GM21367 (cell line): Measurements from ENCODE around the gene DUOXA2.

ENCODE experiments used
- ATAC-seq: cut with Tn5 transposase; IDR thresholded peaks from one replicate; pipeline ENCODE4 v1.9.1; 2021; ENCODE audit not compliant: unreplicated experiment

DUOXA2 gene

DNA sequence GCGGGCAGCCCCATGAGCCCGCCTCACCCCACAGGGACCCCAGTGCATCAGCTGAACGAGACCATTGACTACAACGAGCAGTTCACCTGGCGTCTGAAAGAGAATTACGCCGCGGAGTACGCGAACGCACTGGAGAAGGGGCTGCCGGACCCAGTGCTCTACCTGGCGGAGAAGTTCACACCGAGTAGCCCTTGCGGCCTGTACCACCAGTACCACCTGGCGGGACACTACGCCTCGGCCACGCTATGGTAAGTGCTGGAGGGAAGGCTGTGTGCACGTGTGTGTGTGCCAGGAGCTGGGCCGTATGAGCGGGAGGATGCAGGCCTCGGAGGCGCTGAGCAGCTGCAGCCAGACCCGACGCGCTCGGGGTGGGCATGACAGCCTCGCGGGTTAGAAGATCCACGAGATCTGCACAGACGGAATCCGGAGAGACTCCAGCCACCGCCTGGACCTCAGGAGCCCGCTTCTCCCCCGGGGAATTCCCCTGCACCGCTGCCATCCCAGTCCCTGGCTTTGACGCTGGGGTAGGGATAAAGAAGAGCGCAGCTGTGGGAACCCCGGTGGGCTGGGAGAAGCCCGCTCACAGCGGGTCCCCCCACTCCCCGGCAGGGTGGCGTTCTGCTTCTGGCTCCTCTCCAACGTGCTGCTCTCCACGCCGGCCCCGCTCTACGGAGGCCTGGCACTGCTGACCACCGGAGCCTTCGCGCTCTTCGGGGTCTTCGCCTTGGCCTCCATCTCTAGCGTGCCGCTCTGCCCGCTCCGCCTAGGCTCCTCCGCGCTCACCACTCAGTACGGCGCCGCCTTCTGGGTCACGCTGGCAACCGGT lies 2.6 kb downstream of the DUOXA2 start:
- ATAC-seq, result no peak

DNA sequence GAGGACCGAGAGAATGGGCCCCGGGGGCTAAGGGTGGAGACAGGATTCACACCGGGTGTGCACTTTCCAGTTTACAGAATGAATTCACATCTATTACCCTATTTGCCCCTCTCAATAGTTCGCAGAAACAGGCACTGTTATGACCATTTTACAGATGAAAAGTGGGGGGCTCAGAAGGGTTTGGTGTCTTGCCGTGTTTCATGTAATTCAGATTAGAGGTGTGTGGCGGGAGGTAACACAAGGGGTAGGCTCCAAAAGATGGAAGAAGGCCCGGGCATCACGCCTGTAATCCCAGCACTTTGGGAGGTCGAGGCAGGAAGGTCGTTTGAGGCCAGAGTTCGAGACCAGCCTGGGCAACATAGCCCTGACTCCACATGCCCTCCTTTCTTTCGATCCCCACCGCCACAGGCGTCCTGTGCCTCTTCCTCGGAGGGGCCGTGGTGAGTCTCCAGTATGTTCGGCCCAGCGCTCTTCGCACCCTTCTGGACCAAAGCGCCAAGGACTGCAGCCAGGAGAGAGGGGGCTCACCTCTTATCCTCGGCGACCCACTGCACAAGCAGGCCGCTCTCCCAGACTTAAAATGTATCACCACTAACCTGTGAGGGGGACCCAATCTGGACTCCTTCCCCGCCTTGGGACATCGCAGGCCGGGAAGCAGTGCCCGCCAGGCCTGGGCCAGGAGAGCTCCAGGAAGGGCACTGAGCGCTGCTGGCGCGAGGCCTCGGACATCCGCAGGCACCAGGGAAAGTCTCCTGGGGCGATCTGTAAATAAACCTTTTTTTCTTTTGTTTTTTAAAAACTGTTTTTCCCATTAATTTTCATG lies 3.4 kb downstream of the DUOXA2 start:
- ATAC-seq, result no peak

DNA sequence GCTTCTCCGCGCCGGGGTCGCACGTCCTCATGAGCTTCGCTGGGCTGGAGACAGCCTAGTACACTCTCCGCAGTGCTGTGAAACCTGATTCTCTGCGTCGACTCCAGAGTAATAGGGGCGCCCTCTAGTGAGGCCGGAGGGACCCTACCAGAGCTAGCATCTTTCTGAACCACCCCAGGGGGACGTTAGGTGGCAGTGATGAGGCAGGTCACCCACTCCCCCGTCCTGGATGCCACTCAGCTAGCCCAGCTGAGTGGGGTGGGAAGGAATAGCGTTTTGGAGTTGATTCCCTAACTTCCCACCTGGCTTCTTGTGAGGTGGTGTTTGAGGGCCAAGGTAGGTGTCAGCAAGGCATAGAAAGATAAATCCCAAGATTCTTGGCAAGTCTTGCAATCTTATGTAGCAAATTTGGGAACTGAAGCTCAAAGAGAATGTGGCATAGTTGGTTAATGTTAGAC lies 4.0 kb downstream of the DUOXA2 start:
- peak; percentile 87 for ATAC-seq

DNA sequence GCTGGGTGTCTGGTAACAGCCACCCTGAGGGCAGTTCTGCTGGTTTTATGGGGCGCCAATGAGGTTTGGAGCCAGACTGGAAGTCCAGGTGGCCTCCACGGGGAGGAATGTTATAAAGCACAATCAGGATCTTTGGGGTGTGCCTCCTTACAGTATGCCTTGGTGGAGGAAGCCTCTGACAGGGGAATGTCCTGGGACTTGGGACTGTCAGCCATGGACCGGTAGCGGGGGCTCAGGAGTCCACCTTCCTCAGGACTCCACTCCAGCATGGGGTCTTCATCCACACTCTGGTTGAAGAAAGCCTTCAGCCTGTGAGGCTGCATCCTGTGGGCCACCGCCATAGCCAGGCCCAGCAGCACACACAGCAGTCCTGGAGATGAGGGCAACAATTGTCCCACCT lies 4.9 kb downstream of the DUOXA2 start:
- no peak for ATAC-seq

DNA sequence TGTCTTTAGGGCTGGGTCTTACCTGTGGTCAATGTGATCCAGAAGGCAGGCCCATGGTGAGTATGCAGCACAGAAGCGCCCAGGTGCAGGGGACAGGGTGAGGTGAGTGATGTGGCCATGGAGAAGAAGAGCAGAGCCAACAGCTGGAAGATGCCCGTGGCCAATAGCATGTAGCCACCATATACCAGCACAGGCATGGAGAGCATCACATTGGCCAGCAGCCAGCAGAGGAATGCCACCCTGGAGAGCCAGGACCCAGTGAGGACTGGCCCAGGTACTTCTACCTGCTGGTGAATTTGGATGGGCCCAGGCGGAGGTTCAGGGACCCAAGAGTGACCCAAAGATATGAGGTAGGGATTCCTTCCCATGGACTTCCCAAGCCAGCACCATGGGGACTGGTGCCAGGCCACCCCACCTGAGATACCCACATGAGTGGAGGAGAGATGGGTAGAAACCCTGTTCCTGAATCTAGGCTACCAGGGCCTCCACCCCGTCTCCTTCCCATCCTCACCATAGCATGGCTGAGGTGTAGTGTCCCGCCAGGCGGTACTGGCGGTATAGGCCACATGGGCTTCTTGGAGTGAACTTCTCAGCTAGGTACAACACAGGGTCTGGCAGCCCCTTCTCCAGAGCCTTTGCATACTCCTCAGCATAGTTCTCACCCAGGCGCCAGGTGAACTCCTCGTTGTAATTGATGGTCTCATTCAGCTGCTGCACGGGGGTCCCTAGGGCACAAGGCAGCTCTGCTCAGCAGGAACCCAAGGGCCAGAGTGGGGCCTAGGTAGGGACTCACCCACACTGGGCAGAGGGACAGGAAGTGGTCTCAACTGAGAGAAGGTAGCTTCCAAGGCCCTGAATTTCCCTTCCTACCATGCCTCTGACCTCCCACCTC lies 6.2 kb downstream of the DUOXA2 start:
- no peak for ATAC-seq

DNA sequence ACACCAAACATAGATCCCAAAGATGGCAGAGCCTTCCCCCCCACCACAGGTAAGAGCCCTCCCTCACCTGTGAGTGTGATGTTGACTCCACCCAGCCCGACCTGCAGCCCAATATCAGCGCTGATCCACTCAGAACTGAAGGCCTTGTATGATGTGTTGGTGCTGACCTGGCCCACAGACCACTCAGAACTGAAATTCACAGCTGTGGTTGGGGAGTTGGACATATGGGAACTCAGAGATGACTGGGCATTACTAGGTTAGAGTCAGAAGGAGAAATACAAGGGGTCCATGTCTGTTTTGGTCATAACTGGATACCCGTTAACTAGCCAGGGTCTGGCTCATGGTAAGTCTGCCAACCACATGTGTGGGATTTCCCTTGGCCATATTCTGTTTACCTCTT lies 6.9 kb downstream of the DUOXA2 start:
- no peak for ATAC-seq

DNA sequence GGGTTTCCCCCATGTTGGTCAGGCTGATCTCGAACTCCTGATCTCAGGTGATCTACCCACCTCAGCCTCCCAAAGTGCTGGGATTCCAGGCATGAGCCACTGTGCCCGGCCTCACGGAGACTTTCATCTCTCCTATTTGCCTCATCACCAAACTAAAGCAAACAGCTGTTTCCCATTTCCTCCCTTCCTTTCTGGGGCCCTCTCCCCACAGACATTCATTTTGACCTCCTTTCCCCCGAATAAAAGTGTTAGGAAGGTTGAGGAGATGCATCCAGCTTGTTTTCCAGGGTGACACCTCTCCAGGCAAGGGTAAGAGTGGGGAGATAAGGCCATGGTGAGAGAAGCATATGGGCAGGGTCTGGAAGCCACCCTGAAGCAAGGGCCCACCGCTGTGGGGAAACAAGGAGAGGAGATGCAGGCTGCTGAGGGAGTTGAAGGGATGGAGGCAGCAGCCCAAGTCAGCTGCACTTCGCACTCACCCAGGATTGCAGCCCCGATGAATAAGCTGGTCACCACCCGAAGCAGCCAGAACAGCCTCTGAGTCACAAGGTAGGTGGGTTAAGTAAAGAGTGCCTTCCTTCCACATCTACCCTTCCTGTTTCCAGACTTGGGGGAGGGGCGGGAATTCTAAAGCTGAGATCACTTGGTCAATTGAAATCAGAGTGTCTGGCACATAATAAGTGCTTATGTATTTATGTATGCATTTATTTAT lies 7.7 kb downstream of the DUOXA2 start:
- ATAC-seq, result no peak

DNA sequence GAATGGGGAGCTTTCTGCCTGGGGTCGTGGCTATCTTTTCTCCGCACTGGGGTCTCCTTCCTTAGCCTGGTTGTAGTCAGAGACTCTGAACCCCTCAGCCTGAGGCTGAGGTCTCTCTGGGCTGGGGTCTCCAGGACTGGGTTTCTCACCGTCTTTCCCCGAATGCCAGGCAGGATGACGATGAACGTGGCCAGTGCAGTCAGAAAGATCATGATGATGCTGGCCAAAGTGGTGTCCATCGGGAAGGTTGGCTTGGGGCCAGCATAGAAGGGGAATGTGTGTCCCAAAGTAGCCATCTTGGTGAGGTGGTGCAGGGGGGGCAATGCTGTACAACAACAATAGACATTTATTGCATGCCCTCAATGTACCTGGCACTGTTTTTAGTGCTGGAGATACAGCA lies 8.6 kb downstream of the DUOXA2 start:
- no peak for ATAC-seq

DNA sequence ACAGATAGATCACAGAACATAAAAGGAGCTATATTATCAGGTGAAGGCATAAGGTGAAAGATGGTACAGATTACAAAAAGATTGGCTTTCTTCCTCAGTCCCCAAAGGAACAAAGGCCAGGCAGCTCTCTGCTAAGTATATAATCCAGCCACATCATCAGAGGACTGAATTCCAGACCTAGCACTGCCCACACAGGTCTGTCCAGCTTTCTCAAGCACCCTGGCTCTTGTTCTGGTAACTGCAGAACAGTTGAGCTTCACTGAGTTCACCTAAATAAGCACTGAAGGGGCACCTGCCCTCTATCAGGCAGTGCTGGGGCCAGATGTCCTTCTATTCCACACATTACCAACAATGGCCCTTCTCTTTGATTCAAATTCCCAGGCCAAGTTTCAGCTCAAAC lies 9.3 kb downstream of the DUOXA2 start:
- ATAC-seq, result no peak

DNA sequence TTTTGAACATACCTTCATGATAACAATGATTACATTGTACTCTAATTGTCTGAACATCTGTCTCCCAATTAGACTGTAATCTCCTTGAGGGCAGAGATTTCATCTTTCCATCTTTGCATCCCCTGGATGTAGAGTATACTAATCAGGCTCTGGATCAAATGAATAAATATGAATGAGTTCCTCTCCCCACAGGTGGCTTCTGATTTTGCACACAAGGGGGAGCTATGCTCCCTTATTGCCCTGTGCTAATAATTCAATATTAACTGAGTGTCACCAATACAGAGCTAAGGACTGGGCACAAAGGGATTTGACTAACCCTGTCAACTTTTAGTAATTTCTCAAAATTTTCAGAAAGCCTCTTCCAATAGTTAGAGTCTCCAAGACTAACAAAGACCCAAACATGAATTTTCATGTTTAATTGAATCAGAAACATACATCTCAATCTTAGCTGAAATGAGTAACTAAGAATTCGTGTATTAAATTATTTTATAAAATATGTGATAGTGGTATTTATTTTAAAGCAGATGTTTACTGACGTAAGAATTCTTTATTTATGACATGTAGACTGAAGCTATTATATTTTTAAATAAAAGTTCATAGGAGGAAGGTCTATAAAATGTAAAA lies 12.5 kb downstream of the DUOXA2 start:
- ATAC-seq, result no peak

DNA sequence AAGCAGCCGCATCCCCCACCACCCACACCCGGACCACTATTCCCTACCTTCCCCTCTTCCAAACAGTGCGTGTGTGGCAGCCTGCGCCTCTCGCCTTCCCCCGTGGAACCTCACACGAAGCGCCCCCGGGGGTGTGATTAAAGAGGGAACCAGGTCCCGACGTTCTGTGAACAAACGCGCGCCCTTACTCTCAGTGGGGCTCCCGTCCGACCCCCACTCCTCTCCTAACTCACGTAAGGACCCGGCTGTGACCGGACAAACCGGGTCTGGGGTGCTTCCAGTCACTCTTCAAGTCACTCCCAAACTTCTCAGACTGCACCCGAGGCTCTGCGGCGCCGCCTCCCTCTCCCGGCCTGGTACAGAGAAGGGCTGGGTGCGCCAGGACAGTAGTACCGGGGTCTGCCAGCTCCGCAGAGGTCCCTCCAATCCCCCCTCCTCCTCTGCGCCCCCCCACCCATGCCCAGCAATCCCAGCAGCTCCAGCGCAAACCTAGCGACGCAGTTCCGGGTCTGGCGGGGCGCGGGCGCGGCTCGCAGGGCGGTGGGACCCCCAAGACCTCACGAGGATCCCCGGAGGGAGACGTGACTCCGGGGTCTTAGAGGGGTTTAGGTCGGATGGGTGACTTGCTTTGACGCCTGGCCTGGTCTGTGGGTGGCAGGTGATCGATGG lies 15.0 kb downstream of the DUOXA2 start:
- ATAC-seq, result no peak

DNA sequence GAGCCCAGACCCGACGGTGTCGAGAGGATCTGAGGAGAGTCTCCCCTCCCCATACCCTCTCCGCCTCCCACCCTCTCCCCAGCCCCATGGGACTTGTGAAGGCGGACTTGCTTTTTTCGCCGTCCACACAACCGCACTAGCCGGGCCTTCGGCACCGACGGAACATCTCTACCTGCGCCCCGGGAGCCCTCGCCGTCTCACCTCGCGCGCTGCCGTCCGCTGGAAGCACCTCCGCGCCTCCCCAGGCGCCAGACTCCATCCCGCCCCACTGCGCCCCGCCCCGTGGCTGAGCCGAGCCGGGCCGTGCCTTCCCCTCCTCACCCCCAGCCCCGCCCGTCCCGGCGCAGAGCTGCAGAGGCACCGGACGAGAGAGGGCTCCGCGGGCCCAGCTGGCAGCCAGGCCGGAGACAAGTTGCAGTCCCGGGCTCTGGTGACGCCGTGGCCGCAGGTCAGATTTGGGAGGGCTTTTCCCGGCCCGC lies 15.6 kb downstream of the DUOXA2 start, which contains the start of the genes DUOX1 and DUOXA1:
TSS of gene DUOX1 (plus strand) at position 344 of the 479 bp plus-strand sequence. CDS start 1,973 bp downstream, outside the sequence.
TSS of gene DUOXA1 (minus strand) at position 229 of the 479 bp plus-strand sequence. CDS start 6,865 bp downstream, outside the sequence.
- no peak for ATAC-seq

DNA sequence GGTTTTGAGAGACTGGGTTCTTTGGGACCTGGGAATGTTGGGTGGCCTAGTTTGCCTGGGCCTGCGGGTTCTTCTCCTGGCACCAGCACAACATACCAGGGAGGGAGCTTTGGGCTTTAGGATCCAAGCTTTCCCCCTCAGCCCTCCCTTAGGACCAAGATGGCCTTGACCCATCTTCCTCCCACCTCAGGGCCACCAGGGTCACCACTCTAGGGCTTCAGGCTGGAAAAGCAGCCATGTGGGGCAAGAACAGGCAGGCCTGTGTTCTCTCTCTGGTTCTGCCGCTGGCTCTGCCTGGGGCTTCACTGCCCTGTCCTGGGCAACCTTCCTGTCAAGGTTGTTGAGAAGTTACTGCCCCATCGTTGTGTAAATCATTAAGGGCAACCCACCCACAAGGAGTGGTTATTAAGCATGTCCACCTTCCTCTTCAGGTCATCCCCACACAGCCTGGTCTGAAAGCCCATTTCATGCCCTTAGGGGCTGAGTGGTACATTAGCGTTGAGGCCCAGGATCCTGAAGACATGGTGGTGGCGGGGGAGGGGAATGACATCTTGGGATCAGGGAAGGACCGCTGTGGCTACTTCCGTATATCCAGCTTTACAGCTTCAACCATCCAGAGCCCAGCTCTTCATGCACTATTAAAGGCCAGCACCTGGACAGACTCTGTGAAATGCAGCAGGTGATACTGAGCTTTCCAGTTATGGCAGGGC lies 16.3 kb downstream of the DUOXA2 start:
- no peak for ATAC-seq

DNA sequence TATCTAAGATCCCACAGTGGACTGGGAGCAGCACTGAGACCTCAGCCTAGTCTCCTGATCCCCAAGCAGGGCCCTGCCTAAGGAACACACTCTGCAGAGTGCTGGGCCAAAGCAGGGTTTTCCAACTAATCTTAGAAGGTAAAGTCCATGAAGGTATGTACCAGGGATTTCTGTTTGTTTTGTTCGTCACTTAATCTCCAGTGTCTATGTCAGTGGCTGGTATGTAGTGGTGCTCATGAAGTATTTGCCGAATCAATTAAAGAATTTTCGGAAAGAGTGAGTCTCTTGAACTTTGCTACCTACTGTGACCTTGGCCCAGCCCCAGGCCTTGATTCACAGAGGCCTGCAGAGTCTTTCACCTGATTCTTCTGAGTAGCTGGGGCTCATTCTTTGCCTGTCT lies 17.4 kb downstream of the DUOXA2 start:
- ATAC-seq, result no peak

DNA sequence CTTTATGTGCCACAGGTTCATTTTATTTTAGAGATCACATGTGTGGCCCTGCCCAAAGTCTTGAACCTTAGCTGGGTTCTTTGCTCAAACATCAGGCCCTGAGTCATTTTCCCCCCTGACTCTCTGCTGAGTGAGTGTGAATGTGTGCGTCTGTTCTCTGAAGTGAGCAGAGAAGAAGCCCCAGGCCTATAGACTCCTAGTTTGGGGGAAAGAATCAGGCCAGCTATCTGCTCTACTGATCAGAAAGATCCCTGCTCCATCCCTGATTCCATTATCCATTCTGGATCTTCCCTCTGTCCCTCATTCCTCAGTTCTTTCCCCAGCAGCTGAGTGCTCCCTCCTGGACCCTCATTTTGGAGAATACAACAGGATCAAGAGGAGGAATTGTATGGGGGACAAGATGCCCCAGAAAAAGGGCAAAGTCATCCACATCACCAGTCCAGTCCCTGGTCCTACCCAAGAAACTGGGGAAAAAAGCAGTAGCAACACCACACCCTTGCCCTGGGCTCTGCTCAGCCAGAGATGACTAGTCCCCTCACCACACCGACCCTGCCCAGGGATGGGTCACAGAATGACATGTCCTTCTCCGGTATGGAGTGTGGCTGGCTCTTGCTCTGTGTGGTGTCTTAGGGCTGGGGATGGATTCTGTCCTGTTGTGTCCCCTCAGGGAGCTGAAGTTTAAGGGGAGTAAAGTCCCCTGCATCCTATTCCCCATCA lies 18.9 kb downstream of the DUOXA2 start:
- no peak for ATAC-seq

DNA sequence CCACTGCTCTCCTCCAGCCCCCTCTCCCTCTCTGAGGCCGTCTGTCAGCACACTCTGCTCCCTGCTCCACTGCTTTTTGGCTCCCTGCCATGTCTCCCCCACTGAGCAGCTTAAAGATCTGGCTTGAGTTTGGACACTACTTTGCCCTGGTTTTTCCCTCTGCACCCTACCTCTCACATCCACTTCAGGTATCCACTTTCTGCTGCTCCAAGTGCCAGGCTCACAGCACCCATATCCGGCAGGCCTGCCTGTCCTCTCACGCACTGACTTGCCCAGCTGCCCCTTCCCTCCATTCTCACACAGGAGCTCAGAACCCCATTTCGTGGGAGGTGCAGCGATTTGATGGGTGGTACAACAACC lies 19.4 kb downstream of the DUOXA2 start:
- ATAC-seq, result no peak

DNA sequence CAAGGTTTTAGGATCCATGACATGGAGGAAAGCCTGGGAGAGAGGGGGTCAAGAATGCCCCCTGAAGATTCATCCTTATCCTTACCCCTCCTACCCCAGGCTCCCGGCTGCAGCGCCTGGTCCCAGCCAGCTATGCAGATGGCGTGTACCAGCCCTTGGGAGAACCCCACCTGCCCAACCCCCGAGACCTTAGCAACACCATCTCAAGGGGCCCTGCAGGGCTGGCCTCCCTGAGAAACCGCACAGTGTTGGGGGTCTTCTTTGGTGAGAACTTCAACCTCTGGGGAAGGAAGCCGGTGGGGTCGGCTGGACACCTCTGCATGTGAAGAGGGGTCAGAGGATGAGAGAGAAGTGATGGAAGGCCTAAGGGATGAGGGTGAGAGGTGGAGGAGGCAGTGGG lies 19.9 kb downstream of the DUOXA2 start:
- no peak for ATAC-seq
